Measurements from ENCODE around the gene MAGI3. TPM values are rescaled to one million over a fixed set of nuclear protein-coding genes. Genes with fewer than 3 reads are reported as not detected.

The MAGI3 gene
- total and polyA plus RNA-seq, 12 donors: 3.3 to 17.6 (median 11.8) TPM

- 58 to 77% (median 69%) methylated on average over 4 of the region's 4 CpGs for WGBS, 4 donors
- H3K4me1 ChIP-seq (replicated peaks in 1 of 2): peaks cover 0 to 10% of the 10 kb centered on the region in 2 donors
- no peaks in the 10 kb centered on the region for H3K27me3 ChIP-seq
- intact Hi-C loops (cut with DNase I): no loop called here
- no peak for DNase-seq
- no peaks in the 10 kb centered on the region for H3K9me3 ChIP-seq (replicated peaks in 1 of 3)
- H3K36me3 ChIP-seq (replicated peaks in 1 of 2): no peaks in the 10 kb centered on the region
- TF ChIP-seq CTCF (IDR thresholded peaks at IDR 0.05): no peak
- TF ChIP-seq POLR2A (IDR thresholded peaks at IDR 0.05): no peak
- H3K4me3 ChIP-seq: no peak overlapping the region
- no peak overlapping the region for H3K27ac ChIP-seq
These were observed 227.3 kb downstream of the MAGI3 start for GRCh38 chr1:113617438-113618141.

GRCh38 chr1:113628997-113629396 is 238.7 kb downstream of the MAGI3 start:
- Histone ChIP-seq H3K36me3 (replicated peaks in 1 of 2) (no peaks in the 10 kb centered on the region), H3K27ac (no peak overlapping the region)
- WGBS, 4 donors: 93 to 97% (median 96%) methylated on average over 1 of the region's 1 CpG

GRCh38 chr1:113630340-113631327 is 240.3 kb downstream of the MAGI3 start:
- WGBS, 4 donors: 86 to 93% (median 91%) methylated on average over 8 to 12 of the region's 12 CpGs
- DNase-seq: no peak
- intact Hi-C loops (cut with DNase I): no loop called here

More at GRCh38 chr1:113628997-113629396, 238.7 kb downstream of the MAGI3 start:
- no peak for DNase-seq
- Histone ChIP-seq H3K4me3 (no peak overlapping the region), H3K27me3 (no peaks in the 10 kb centered on the region), H3K9me3 (replicated peaks in 1 of 3) (peaks cover 0 to 8% (median 5%) of the 10 kb centered on the region in 3 donors), H3K4me1 (replicated peaks in 1 of 2) (no peaks in the 10 kb centered on the region)
- intact Hi-C loops (cut with DNase I): no loop called here
- TF ChIP-seq CTCF (IDR thresholded peaks at IDR 0.05) (no peak), POLR2A (IDR thresholded peaks at IDR 0.05) (no peak)

More at GRCh38 chr1:113630340-113631327, 240.3 kb downstream of the MAGI3 start:
- no peak for TF ChIP-seq CTCF (IDR thresholded peaks at IDR 0.05)
- TF ChIP-seq POLR2A (IDR thresholded peaks at IDR 0.05): no peak
- H3K27me3 ChIP-seq: no peaks in the 10 kb centered on the region
- H3K4me1 ChIP-seq (replicated peaks in 1 of 2): no peaks in the 10 kb centered on the region
- H3K9me3 ChIP-seq (replicated peaks in 1 of 3): peaks cover 0 to 8% (median 5%) of the 10 kb centered on the region in 3 donors
- no peaks in the 10 kb centered on the region for H3K36me3 ChIP-seq (replicated peaks in 1 of 2)
- H3K4me3 ChIP-seq: no peak overlapping the region
- H3K27ac ChIP-seq: no peak overlapping the region

Data from adrenal gland (tissue), 12 donors.